ENCODE results near the gene FUT2. TPM values are rescaled to one million over a fixed set of nuclear protein-coding genes. Genes with fewer than 3 reads are reported as not detected.
A peak's percentile ranks its signal among the peaks of the same experiment; 100 is the strongest.

FUT2 gene
- polyA plus RNA-seq, 1 donor from 2014 or later: not detected

- Histone ChIP-seq H3K36me3 (ENCODE audit: insufficient read depth, low read length) (no peaks in the 10 kb centered on the region), H2AFZ (ENCODE audit: low read depth, low read length) (no peak overlapping the region), H3K9ac (ENCODE audit: low read length) (no peak overlapping the region), H3F3A (ENCODE audit: insufficient read depth, low read length, poor library complexity, severe bottlenecking) (no peaks in the 10 kb centered on the region), H3K27me3 (ENCODE audit: insufficient read depth, low read depth, low read length) (no peaks in the 10 kb centered on the region), H3K27ac (ENCODE audit: low read length) (no peak overlapping the region), H4K20me1 (ENCODE audit: insufficient read depth) (no peaks in the 10 kb centered on the region), H3K4me3 (ENCODE audit: low read length) (peak overlapping the region; percentile 70), H3K4me2 (ENCODE audit: low read length) (no peak overlapping the region), H3K79me2 (replicated peaks; ENCODE audit: insufficient read depth, low read length) (no peaks in the 10 kb centered on the region), H3K9me3 (ENCODE audit: low read length) (no peaks in the 10 kb centered on the region), H3K9me2 (ENCODE audit: insufficient read depth, low read length) (no peaks in the 10 kb centered on the region)
- no peak for TF ChIP-seq CTCF (IDR thresholded peaks at IDR 0.05; ENCODE audit: poor library complexity, severe bottlenecking)
- TF ChIP-seq MXI1 (conservative IDR thresholded peaks at IDR 0.05; ENCODE audit: poor library complexity, severe bottlenecking): no peak
- no peak for TF ChIP-seq POLR2AphosphoS5 (IDR thresholded peaks at IDR 0.05)
- TF ChIP-seq REST (IDR thresholded peaks at IDR 0.05; ENCODE audit: borderline replicate concordance): no peak
Measured at GRCh38 chr19:48720251-48720612, 24.5 kb downstream of the FUT2 start.

- Histone ChIP-seq H3K4me2 (ENCODE audit: low read length) (no peak overlapping the region), H3K27ac (ENCODE audit: low read length) (peak overlapping the region; percentile 61), H3K9ac (ENCODE audit: low read length) (peak overlapping the region; percentile 67), H3K9me3 (ENCODE audit: low read length) (no peaks in the 10 kb centered on the region), H3K79me2 (replicated peaks; ENCODE audit: insufficient read depth, low read length) (no peaks in the 10 kb centered on the region), H3F3A (ENCODE audit: insufficient read depth, low read length, poor library complexity, severe bottlenecking) (no peaks in the 10 kb centered on the region), H3K27me3 (ENCODE audit: insufficient read depth, low read depth, low read length) (no peaks in the 10 kb centered on the region), H3K36me3 (ENCODE audit: insufficient read depth, low read length) (no peaks in the 10 kb centered on the region), H3K9me2 (ENCODE audit: insufficient read depth, low read length) (no peaks in the 10 kb centered on the region), H4K20me1 (ENCODE audit: insufficient read depth) (no peaks in the 10 kb centered on the region), H3K4me3 (ENCODE audit: low read length) (peak overlapping the region; percentile 70), H2AFZ (ENCODE audit: low read depth, low read length) (peak overlapping the region; percentile 71)
- TF ChIP-seq CTCF (IDR thresholded peaks at IDR 0.05; ENCODE audit: poor library complexity, severe bottlenecking) (peak; percentile 42), REST (IDR thresholded peaks at IDR 0.05; ENCODE audit: borderline replicate concordance) (no peak), TAF1 (IDR thresholded peaks at IDR 0.05; ENCODE audit: low read depth) (no peak), EP300 (conservative IDR thresholded peaks at IDR 0.05; ENCODE audit: poor library complexity, severe bottlenecking) (peak; percentile 51), POLR2AphosphoS5 (IDR thresholded peaks at IDR 0.05) (peak; percentile 35), MXI1 (conservative IDR thresholded peaks at IDR 0.05; ENCODE audit: poor library complexity, severe bottlenecking) (peak; percentile 96), EZH2 (IDR thresholded peaks at IDR 0.05; ENCODE audit: borderline replicate concordance, insufficient read depth, low read length, poor library complexity, severe bottlenecking) (no peak), RAD21 (conservative IDR thresholded peaks at IDR 0.05) (no peak), SMC3 (conservative IDR thresholded peaks at IDR 0.05; ENCODE audit: poor library complexity) (no peak)
Measured at GRCh38 chr19:48720613-48721296, 25.0 kb downstream of the FUT2 start.

Measured in neural cell (in vitro differentiated cells).